Measurements from ENCODE around the gene RIMS4. TPM values are rescaled to one million over a fixed set of nuclear protein-coding genes. Genes with fewer than 3 reads are reported as not detected.

The RIMS4 gene
- total and polyA plus RNA-seq, 2 of the 13 experiments (the other 11 are each of a cell fraction or from before 2014, with no cell fraction given) = 0.01 to 0.07 TPM

- TF ChIP-seq RBM39 (IDR thresholded peaks at IDR 0.05; ENCODE audit: low read depth, low read length, poor library complexity, severe bottlenecking) (peak; percentile 47), ZNF30 (CRISPR knock-in tag; IDR thresholded peaks at IDR 0.05) (peak; percentile 32; the same call in 1 of the 2 replicates), EED (CRISPR knock-in tag; IDR thresholded peaks at IDR 0.05) (peak; percentile 17; the same call in 1 of the 2 replicates), ZFP82 (CRISPR knock-in tag; IDR thresholded peaks at IDR 0.05; ENCODE audit: borderline replicate concordance) (no peak), SOX13 (IDR thresholded peaks at IDR 0.05) (no peak), SOX13 (CRISPR knock-in tag; conservative IDR thresholded peaks at IDR 0.05 in 1 of 2, IDR thresholded peaks at IDR 0.05 in 1 of 2) (no peak), NR2C2 (CRISPR knock-in tag; IDR thresholded peaks at IDR 0.05; ENCODE audit: borderline replicate concordance) (no peak; the same call in 1 of the 2 replicates), PHF8 (CRISPR knock-in tag; IDR thresholded peaks at IDR 0.05) (no peak; the same call in 1 of the 2 replicates), TSC22D2 (CRISPR knock-in tag; IDR thresholded peaks at IDR 0.05; ENCODE audit: borderline replicate concordance) (no peak), PRMT3 (CRISPR knock-in tag; IDR thresholded peaks at IDR 0.05; ENCODE audit: borderline replicate concordance, low read depth) (no peak), ZNF709 (CRISPR knock-in tag; IDR thresholded peaks at IDR 0.05) (no peak), ARNTL (CRISPR knock-in tag; IDR thresholded peaks at IDR 0.05) (no peak), ZNF451 (CRISPR knock-in tag; IDR thresholded peaks at IDR 0.05) (no peak), FOSL2 (CRISPR knock-in tag; IDR thresholded peaks at IDR 0.05) (no peak), GFI1 (CRISPR knock-in tag; IDR thresholded peaks at IDR 0.05; ENCODE audit: borderline replicate concordance) (no peak), ZNF850 (CRISPR knock-in tag; conservative IDR thresholded peaks at IDR 0.05) (no peak), SALL2 (CRISPR knock-in tag; IDR thresholded peaks at IDR 0.05) (no peak)
- TF ChIP-seq, protein P1, sequence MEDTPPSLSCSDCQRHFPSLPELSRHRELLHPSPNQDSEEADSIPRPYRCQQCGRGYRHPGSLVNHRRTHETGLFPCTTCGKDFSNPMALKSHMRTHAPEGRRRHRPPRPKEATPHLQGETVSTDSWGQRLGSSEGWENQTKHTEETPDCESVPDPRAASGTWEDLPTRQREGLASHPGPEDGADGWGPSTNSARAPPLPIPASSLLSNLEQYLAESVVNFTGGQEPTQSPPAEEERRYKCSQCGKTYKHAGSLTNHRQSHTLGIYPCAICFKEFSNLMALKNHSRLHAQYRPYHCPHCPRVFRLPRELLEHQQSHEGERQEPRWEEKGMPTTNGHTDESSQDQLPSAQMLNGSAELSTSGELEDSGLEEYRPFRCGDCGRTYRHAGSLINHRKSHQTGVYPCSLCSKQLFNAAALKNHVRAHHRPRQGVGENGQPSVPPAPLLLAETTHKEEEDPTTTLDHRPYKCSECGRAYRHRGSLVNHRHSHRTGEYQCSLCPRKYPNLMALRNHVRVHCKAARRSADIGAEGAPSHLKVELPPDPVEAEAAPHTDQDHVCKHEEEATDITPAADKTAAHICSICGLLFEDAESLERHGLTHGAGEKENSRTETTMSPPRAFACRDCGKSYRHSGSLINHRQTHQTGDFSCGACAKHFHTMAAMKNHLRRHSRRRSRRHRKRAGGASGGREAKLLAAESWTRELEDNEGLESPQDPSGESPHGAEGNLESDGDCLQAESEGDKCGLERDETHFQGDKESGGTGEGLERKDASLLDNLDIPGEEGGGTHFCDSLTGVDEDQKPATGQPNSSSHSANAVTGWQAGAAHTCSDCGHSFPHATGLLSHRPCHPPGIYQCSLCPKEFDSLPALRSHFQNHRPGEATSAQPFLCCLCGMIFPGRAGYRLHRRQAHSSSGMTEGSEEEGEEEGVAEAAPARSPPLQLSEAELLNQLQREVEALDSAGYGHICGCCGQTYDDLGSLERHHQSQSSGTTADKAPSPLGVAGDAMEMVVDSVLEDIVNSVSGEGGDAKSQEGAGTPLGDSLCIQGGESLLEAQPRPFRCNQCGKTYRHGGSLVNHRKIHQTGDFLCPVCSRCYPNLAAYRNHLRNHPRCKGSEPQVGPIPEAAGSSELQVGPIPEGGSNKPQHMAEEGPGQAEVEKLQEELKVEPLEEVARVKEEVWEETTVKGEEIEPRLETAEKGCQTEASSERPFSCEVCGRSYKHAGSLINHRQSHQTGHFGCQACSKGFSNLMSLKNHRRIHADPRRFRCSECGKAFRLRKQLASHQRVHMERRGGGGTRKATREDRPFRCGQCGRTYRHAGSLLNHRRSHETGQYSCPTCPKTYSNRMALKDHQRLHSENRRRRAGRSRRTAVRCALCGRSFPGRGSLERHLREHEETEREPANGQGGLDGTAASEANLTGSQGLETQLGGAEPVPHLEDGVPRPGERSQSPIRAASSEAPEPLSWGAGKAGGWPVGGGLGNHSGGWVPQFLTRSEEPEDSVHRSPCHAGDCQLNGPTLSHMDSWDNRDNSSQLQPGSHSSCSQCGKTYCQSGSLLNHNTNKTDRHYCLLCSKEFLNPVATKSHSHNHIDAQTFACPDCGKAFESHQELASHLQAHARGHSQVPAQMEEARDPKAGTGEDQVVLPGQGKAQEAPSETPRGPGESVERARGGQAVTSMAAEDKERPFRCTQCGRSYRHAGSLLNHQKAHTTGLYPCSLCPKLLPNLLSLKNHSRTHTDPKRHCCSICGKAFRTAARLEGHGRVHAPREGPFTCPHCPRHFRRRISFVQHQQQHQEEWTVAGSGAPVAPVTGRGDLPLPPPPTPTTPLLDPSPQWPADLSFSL (CRISPR knock-in tag; IDR thresholded peaks at IDR 0.05) = no peak
- TF ChIP-seq, protein P2, sequence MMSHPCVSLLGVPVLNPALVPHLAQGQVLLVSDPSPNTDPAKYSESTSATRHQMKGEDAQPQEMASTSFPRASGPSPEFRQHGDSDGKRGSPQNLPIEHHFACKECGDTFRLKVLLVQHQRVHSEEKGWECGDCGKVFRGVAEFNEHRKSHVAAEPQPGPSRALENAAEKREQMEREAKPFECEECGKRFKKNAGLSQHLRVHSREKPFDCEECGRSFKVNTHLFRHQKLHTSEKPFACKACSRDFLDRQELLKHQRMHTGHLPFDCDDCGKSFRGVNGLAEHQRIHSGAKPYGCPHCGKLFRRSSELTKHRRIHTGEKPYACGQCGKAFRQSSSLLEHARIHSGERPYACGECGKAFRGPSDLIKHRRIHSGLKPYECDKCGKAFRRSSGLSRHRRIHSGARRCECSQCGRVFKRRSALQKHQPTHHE (CRISPR knock-in tag; IDR thresholded peaks at IDR 0.05; ENCODE audit: borderline replicate concordance) = no peak
Observed at GRCh38 chr20:44745598-44746366, 64.6 kb downstream of the RIMS4 start, which contains the start of gene KCNK15 (continued).
